Measurements from ENCODE around the gene CHN2. TPM values are rescaled to one million over a fixed set of nuclear protein-coding genes. Genes with fewer than 3 reads are reported as not detected.

Gene CHN2
- polyA plus RNA-seq, 1 of the 3 experiments (the other 2 are of a cell fraction) = 0.02 TPM

- Histone ChIP-seq H3K4me1 (ENCODE audit: control insufficient read depth in 1 of 2, insufficient read depth in 2 of 2, low read depth in 1 of 2, low read length in 1 of 2) (no peaks in the 10 kb centered on the region), H3K27ac (ENCODE audit: low read depth in 2 of 2, low read length in 1 of 2) (no peak overlapping the region), H3K27me3 (ENCODE audit: insufficient read depth) (0 out of 2 replicates have a peak, but pooled peaks cover 9% of the 10 kb centered on the region), H4K20me1 (ENCODE audit: insufficient read depth) (no peaks in the 10 kb centered on the region), H3K4me3 (ENCODE audit: low read depth in 2 of 2, low read length in 1 of 2) (no peak overlapping the region), H3K36me3 (replicated peaks in 1 of 2; ENCODE audit: control insufficient read depth in 1 of 2, insufficient read depth in 2 of 2, low read length in 1 of 2) (no peaks in the 10 kb centered on the region), H3K9ac (no peak overlapping the region), H3K79me2 (ENCODE audit: insufficient read depth) (no peaks in the 10 kb centered on the region), H3K9me3 (no peaks in the 10 kb centered on the region), H3K9me2 (no peaks in the 10 kb centered on the region), H2AFZ (ENCODE audit: low read depth) (no peak overlapping the region), H3F3A (replicated peaks; ENCODE audit: insufficient read depth) (no peaks in the 10 kb centered on the region), H3K4me2 (no peak overlapping the region)
- POLR2A ChIA-PET = no interaction called here
- no peak for DNase-seq
- no peak for TF ChIP-seq GABPA (IDR thresholded peaks at IDR 0.05; ENCODE audit: low read depth)
- TF ChIP-seq RAD21 (IDR thresholded peaks at IDR 0.05; ENCODE audit: low read length) = no peak
- TF ChIP-seq SMC3 (IDR thresholded peaks at IDR 0.05; ENCODE audit: low read depth, low read length) = no peak
- TF ChIP-seq CHD2 (IDR thresholded peaks at IDR 0.05; ENCODE audit: low read length, partially characterized antibody) = no peak
- no peak for TF ChIP-seq POLR2AphosphoS5 (IDR thresholded peaks at IDR 0.05; ENCODE audit: low read depth, low read length)
- no peak for TF ChIP-seq TAF1 (IDR thresholded peaks at IDR 0.05; ENCODE audit: borderline replicate concordance, low read depth, low read length)
- no peak for TF ChIP-seq MEF2A (IDR thresholded peaks at IDR 0.05; ENCODE audit: borderline replicate concordance, low read depth)
- TF ChIP-seq TEAD4 (IDR thresholded peaks at IDR 0.05; ENCODE audit: borderline replicate concordance, insufficient read depth) = no peak
- no peak for TF ChIP-seq RCOR1 (IDR thresholded peaks at IDR 0.05; ENCODE audit: low read length)
- no peak for TF ChIP-seq GATA2 (CRISPR knock-in tag; IDR thresholded peaks at IDR 0.05)
- no peak for TF ChIP-seq IRF3 (IDR thresholded peaks at IDR 0.05; ENCODE audit: low read depth, low read length)
- TF ChIP-seq ELF1 (IDR thresholded peaks at IDR 0.05) = no peak
- CTCF ChIA-PET = interaction anchor here (1.8 to 2.0 kb wide), 2 partner anchors 22 to 61 kb away, joined by 5 to 6 read pairs; no protein-coding TSS in a partner anchor
- WGBS (ENCODE audit: low lambda C conversion rate) = 78% methylated on average over 3 of the region's 3 CpGs
Observed at GRCh38 chr7:29469976-29470557, 275.5 kb downstream of the CHN2 start.

DNA sequence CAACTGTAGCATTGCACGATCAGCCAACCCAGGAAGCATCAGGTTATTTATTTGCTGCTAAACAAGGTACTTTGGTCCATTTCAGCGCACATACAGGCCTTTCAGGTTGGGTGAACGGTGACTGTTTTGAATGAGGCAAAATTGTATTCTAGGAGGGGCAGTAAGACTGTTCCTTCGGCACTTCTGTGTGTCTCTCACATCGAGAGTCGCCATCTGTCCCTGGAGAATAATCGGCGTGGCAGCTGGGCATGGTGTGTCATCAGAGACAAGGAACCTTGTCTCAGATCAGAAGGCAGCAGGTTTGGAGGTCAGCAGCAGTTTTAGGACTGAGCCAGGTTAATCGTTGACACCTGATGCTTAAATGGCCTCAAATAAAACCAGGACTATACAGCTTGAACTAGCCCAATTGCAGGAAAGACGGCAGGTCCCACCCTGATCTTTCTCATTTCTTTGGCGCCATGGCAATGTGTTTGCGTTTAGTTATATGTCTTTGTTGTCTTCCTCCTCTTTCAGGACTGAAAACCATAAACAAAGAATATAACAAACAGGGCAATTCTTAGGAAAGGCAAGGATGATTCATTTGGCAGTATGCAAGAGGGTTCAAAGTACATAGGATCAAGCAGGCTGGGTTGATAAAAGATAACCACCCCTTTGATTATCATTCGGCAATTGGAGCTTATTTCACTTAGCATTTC, 277.0 kb downstream of the CHN2 start:
- H3K9ac ChIP-seq = no peak overlapping the region
- no peaks in the 10 kb centered on the region for H3K79me2 ChIP-seq (ENCODE audit: insufficient read depth)
- H3F3A ChIP-seq (replicated peaks; ENCODE audit: insufficient read depth) = no peaks in the 10 kb centered on the region
- H3K27me3 ChIP-seq (ENCODE audit: insufficient read depth) = 0 out of 2 replicates have a peak, but pooled peaks cover 9% of the 10 kb centered on the region
- H2AFZ ChIP-seq (ENCODE audit: low read depth) = no peak overlapping the region
- no peaks in the 10 kb centered on the region for H3K4me1 ChIP-seq (ENCODE audit: control insufficient read depth in 1 of 2, insufficient read depth in 2 of 2, low read depth in 1 of 2, low read length in 1 of 2)
- H3K9me3 ChIP-seq = no peaks in the 10 kb centered on the region
- DNase-seq = no peak
- H3K4me3 ChIP-seq (ENCODE audit: low read depth in 2 of 2, low read length in 1 of 2) = no peak overlapping the region
- H3K27ac ChIP-seq (ENCODE audit: low read depth in 2 of 2, low read length in 1 of 2) = no peak overlapping the region
- no peaks in the 10 kb centered on the region for H3K9me2 ChIP-seq
- H3K36me3 ChIP-seq (replicated peaks in 1 of 2; ENCODE audit: control insufficient read depth in 1 of 2, insufficient read depth in 2 of 2, low read length in 1 of 2) = no peaks in the 10 kb centered on the region
- H3K4me2 ChIP-seq = no peak overlapping the region
- TF ChIP-seq RCOR1 (IDR thresholded peaks at IDR 0.05; ENCODE audit: low read length) = no peak
- TF ChIP-seq JUND (IDR thresholded peaks at IDR 0.05) = no peak
- no peak for TF ChIP-seq GABPA (IDR thresholded peaks at IDR 0.05; ENCODE audit: low read depth)
- TF ChIP-seq EZH2phosphoT487 (IDR thresholded peaks at IDR 0.05; ENCODE audit: borderline replicate concordance, low read depth) = no peak
- no peak for TF ChIP-seq TEAD4 (IDR thresholded peaks at IDR 0.05; ENCODE audit: borderline replicate concordance, insufficient read depth)
- TF ChIP-seq ELF1 (IDR thresholded peaks at IDR 0.05) = no peak
- TF ChIP-seq FOSL2 (IDR thresholded peaks at IDR 0.05; ENCODE audit: borderline replicate concordance, low read depth) = no peak
- no peak for TF ChIP-seq GATA2 (CRISPR knock-in tag; IDR thresholded peaks at IDR 0.05)
- no peak for TF ChIP-seq SMC3 (IDR thresholded peaks at IDR 0.05; ENCODE audit: low read depth, low read length)
- no peak for TF ChIP-seq EP300 (IDR thresholded peaks at IDR 0.05; ENCODE audit: borderline replicate concordance in 1 of 2, low read depth in 1 of 2, low read length in 1 of 2)
- no peak for TF ChIP-seq NFIC (IDR thresholded peaks at IDR 0.05; ENCODE audit: borderline replicate concordance)
- TF ChIP-seq, protein P1, sequence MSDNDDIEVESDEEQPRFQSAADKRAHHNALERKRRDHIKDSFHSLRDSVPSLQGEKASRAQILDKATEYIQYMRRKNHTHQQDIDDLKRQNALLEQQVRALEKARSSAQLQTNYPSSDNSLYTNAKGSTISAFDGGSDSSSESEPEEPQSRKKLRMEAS (IDR thresholded peaks at IDR 0.05; ENCODE audit: low read depth) = no peak
- no peak for TF ChIP-seq RXRA (IDR thresholded peaks at IDR 0.05; ENCODE audit: borderline replicate concordance, low read depth)
- TF ChIP-seq, protein P2, sequence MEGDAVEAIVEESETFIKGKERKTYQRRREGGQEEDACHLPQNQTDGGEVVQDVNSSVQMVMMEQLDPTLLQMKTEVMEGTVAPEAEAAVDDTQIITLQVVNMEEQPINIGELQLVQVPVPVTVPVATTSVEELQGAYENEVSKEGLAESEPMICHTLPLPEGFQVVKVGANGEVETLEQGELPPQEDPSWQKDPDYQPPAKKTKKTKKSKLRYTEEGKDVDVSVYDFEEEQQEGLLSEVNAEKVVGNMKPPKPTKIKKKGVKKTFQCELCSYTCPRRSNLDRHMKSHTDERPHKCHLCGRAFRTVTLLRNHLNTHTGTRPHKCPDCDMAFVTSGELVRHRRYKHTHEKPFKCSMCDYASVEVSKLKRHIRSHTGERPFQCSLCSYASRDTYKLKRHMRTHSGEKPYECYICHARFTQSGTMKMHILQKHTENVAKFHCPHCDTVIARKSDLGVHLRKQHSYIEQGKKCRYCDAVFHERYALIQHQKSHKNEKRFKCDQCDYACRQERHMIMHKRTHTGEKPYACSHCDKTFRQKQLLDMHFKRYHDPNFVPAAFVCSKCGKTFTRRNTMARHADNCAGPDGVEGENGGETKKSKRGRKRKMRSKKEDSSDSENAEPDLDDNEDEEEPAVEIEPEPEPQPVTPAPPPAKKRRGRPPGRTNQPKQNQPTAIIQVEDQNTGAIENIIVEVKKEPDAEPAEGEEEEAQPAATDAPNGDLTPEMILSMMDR (IDR thresholded peaks at IDR 0.05) = no peak
- no peak for TF ChIP-seq CHD2 (IDR thresholded peaks at IDR 0.05; ENCODE audit: low read length, partially characterized antibody)
- TF ChIP-seq FOXJ3 (CRISPR knock-in tag; IDR thresholded peaks at IDR 0.05) = no peak
- no peaks in the 10 kb centered on the region for H4K20me1 ChIP-seq (ENCODE audit: insufficient read depth)
- 69% methylated on average over 13 of the region's 13 CpGs for WGBS (ENCODE audit: low lambda C conversion rate)
- ChIA-PET POLR2A (no interaction called here), CTCF (interaction anchor here (0.9 to 2.0 kb wide), 3 partner anchors 21 to 282 kb away, joined by 3 to 6 read pairs (median 5); no protein-coding TSS in a partner anchor)
